Mesothelial cell of epicardium (in vitro differentiated cells): ENCODE results near the gene TRPM7. TPM values are rescaled to one million over a fixed set of nuclear protein-coding genes. Genes with fewer than 3 reads are reported as not detected.
A peak's percentile ranks its signal among the peaks of the same experiment; 100 is the strongest.

ENCODE experiments used
- DNase-seq, 2 experiments: peaks; one replicate each; pipeline ENCODE4 v3.0.0; 2021; ENCODE audit warnings: low spot score in 2 of 2; ENCODE audit not compliant: unreplicated experiment in 2 of 2
- H3K27ac Mint-ChIP-seq: 2 replicates; pipeline ENCODE4 v1.8.0; 2021; ENCODE audit warnings: mixed read lengths
- H3K27me3 Mint-ChIP-seq: 2 replicates; pipeline ENCODE4 v1.8.0; 2021; ENCODE audit warnings: low read depth, mixed read lengths
- H3K36me3 Mint-ChIP-seq: 2 replicates; pipeline ENCODE4 v1.8.0; 2021; ENCODE audit warnings: mixed read lengths
- H3K4me1 Mint-ChIP-seq: 2 replicates; pipeline ENCODE4 v1.8.0; 2021; ENCODE audit warnings: mixed read lengths
- H3K4me3 Mint-ChIP-seq: 2 replicates; pipeline ENCODE4 v1.8.0; 2021; ENCODE audit warnings: mild to moderate bottlenecking, moderate library complexity, mixed read lengths
- H3K9me3 Mint-ChIP-seq: 2 replicates; pipeline ENCODE4 v1.8.0; 2021; ENCODE audit warnings: mixed read lengths
- CTCF ChIP-seq: fragments of 200-600 bp; sonication (generic); IDR thresholded peaks from one replicate; pipeline ENCODE4 v1.5.0; 2021; ENCODE audit warnings: antibody characterized with exemption; ENCODE audit not compliant: unreplicated experiment
- total RNA-seq: library from RNA; stranded (reverse); gene quantifications from 3 replicates; pipeline ENCODE4 v1.2.1, GENCODE V29; 2021

TRPM7 gene
- total RNA-seq, 1 donor from 2014 or later, result 50.4 TPM

GRCh38 chr15:50519740-50520425, 166.7 kb downstream of the TRPM7 start:
- peak overlapping the region; percentile 21 for H3K27ac Mint-ChIP-seq
- H3K4me1 Mint-ChIP-seq, result no peaks in the 10 kb centered on the region
- TF ChIP-seq CTCF, result no peak
- no peak overlapping the region for H3K4me3 Mint-ChIP-seq
- peaks cover 13% of the 10 kb centered on the region for H3K9me3 Mint-ChIP-seq
- H3K27me3 Mint-ChIP-seq, result no peaks in the 10 kb centered on the region
- H3K36me3 Mint-ChIP-seq, result peaks cover 7% of the 10 kb centered on the region
- DNase-seq, result no peak

- no peaks in the 10 kb centered on the region for H3K4me1 Mint-ChIP-seq
- no peak for TF ChIP-seq CTCF
- H3K9me3 Mint-ChIP-seq, result peaks cover 7% of the 10 kb centered on the region
- no peaks in the 10 kb centered on the region for H3K27me3 Mint-ChIP-seq
- DNase-seq, result no peak
- no peak overlapping the region for H3K4me3 Mint-ChIP-seq
- H3K27ac Mint-ChIP-seq, result no peak overlapping the region
- peaks cover 5% of the 10 kb centered on the region for H3K36me3 Mint-ChIP-seq
Observed at GRCh38 chr15:50513001-50513400, 173.6 kb downstream of the TRPM7 start.

Other genes starting within 250 kb of the TRPM7 start
- 0.61 to 1.5 TPM (median 1.2 TPM) in 3 replicates for gene USP50, start 140.1 kb downstream of the TRPM7 start, total RNA-seq
- gene SPPL2A, start 78.9 kb upstream of the TRPM7 start, total RNA-seq, result 53.7 to 58.9 TPM (median 56.4 TPM) in 3 replicates
- gene AP4E1, start 221.9 kb upstream of the TRPM7 start, total RNA-seq, result 8.6 to 10.0 TPM (median 9.7 TPM) in 3 replicates